Activated T-helper 9 cell treated with anti-CD3 and anti-CD28 coated beads, Interleukin-2, amount 50 U/mL, for 16 hours (primary cell): ENCODE data around the gene LMAN2L.

ENCODE experiments used
- DNase-seq: peaks from one replicate; pipeline ENCODE4 v3.0.0-alpha.2; 2020; ENCODE audit warnings: low read depth

The LMAN2L gene, protein sequence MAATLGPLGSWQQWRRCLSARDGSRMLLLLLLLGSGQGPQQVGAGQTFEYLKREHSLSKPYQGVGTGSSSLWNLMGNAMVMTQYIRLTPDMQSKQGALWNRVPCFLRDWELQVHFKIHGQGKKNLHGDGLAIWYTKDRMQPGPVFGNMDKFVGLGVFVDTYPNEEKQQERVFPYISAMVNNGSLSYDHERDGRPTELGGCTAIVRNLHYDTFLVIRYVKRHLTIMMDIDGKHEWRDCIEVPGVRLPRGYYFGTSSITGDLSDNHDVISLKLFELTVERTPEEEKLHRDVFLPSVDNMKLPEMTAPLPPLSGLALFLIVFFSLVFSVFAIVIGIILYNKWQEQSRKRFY

DNA sequence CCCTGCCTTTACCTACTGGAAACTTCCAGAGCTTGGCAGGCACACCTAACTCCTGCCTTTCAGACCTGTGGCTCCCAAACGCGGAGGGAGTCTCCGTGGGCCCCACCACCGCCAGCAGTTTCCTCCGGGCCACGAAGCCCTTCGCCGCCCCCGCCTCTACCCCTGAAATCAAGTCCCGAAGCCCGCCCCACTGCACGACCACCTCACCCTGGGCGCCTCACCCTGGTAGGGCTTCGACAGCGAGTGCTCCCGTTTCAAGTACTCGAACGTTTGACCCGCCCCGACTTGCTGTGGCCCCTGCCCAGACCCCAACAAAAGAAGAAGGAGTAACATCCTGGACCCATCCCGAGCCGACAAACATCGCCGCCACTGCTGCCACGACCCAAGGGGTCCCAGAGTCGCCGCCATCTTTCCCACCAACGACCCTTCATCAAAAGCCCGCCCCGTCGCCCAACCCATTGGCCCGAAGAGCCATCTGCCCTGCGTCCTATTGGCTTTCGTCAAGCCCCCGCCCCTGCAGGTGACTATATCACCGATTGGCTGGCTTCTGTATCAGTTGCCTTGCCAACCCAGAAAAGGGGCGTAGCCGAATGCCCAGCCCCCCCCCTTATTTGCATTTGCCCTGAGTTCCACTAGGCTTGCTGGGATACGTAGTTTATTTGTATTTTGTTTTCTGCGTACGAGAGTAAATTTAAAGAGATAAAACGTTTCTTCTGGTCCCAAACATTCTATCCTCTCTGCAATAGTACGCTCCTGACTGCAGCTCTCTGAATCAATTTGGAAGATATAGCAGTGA is at the start of gene LMAN2L:
TSS of gene LMAN2L (minus strand) at position 432 of the 796 bp plus-strand sequence. CDS start at position 408, 24 bp downstream.
- peak; percentile 91 for DNase-seq

DNA sequence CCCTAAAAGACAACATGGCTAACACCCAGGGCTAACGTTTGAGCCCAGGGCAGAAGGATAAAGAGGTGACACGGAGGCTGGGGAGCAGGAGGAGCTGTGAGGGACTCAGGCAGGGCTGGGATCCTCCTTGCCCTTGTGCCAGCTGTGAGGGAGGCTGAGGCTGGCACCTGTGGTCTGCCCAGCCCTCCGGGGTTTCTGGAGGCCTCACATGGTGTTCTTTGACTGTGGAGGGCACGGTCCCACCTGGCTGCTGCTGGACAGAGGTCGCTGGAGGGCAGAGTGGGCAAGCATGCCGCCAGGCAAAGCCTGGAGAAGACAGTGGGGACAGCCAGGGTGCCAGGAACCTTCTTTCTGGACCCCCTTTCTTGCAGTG is 49.4 kb upstream of the LMAN2L start:
- no peak for DNase-seq

DNA sequence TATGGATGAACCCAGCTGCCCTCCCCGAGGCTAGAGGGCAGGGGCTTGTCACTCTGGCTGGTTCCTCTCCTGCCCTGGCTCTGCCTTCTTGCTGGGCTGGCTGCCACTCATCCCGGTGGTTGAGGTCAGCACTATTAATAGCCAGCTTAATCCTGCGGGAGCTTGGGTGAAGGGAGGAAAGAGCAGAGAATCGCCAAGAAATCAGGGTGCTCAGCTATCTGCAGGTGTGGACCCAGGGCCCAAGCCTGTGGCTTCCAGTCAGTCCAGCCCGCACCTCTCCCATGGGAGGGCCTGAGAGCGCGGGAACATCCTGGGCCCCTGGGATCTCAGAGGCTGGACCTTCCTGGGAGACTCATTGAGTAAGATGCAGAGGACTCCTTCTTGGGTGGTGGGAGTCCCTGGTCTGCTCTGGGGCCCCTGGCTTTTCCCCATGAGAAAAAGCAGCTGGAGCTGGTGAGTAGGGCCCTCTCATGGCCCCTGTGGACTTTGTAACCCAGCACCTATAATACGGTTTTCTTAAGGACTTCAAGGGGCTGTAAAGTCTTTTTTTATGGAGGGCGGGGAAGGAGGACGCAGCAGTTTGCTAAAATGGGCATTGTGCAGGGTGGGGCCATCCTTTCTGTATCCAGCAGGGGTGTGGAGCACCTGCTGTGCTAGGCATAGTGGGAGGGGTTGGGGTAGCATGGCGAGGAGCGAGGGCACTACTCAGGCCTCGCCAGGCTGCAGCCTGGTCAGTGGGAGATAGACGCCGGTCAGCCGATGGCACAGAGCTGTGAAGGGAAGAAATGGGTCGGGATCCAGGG is 48.8 kb upstream of the LMAN2L start:
- no peak for DNase-seq

DNA sequence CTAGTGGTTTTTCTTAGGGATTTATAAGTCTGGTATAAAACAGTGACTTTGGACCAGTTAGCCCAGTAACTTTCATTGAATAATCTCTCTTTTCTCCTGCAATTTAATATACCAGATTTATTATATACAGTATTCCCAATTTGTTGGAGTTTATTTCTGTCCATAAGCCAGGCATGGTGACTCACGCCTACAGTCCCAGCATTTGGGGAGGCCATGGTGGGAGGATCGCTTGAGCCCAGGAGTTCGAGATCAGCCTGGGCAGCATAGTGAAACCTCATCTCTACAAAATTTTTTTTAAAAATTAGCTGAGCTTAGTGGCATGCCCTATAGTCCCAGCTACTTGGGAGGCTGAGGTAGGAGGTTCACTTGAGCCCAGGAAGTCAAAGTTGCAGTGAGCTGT is 47.5 kb upstream of the LMAN2L start:
- no peak for DNase-seq

DNA sequence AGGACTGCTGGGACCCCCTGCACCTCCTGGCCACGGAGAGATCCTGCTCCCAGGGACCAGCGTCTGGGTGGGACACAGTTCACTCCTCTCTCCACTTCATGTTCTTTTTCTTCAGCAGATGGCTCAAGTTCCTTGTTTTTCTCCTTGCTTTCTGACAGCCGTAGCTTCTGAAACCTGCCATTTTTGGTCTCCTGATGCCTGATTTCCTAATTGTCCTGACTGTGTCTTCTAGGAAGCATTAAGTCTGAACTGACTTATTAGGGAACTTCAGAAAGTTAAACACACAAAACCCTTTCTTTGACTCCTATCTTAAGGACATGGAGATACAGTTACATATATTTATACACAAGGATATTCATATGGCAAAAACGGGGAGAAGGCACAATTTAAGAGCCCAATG is 43.5 kb upstream of the LMAN2L start:
- no peak for DNase-seq

DNA sequence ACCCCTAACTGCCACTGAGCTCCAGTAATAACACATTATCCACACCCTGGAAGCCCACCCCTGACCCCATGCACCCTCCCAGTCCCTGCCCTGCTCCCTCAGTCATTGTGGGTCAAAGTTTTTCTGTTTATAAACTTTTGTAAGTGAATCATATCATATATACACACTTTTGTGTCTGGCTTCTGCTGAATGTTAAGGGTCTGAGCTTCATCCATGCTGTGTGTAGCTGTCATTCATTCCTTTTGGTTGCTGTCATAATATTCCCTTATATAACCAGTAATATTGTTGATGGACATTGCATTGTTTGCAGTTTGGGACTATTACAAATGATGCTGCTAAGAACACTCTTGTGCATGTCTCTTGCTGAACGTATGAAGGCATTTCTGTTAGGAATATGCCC is 35.3 kb upstream of the LMAN2L start:
- no peak for DNase-seq

DNA sequence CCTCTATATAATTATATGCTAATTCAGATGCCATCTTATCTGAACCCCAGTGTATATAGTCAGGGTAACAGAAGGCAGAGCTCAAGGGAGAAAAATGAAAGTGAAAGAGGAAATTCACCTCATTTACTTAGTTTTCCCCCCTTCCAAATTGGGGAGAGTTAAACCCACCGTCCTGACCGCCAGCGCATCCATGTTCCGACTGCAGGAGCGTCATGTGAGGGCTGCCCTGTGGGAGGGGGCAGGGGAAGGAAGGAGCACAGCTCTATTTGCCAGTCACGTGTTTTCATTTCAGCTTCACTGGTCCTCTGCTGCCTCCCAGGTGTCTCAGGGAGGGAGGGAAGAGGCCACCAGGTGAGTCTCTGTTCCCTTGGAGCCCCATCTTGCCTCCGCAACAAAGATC is 34.1 kb upstream of the LMAN2L start:
- peak; percentile 16 for DNase-seq

DNA sequence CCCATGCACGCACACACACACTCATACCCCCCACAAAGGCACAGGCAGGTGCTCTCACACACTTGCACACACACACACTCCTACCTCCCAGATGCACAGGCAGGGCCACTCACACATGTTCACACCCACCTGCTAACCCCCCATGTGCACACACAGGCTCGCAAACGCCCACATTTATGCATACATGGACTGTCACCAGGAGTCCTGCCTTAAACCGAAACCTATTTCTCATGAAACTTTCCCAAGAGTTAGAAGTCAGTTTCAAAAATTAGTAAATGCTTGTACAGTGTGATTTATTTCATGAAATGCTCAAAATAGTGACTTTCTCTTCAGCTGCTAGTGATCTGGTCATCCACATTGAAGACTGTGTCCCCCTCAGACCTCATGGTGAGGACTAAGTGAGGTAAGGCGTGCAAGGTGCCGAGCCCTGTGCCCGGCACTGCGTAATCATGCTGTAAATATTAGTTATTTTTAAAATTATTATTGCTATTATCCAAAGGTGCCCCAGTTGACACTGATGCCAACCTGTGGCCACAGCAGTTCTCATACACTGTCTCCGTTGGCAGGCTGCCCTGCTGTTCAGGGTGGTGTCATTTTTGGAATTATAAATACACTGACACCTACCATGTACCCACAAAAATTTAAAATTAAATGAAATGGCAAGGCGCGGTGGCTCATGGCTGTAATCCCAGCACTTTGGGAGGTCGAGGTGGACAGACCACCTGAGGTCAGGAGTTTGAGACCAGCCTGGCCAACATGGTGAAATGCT is 33.2 kb upstream of the LMAN2L start:
- DNase-seq = no peak

DNA sequence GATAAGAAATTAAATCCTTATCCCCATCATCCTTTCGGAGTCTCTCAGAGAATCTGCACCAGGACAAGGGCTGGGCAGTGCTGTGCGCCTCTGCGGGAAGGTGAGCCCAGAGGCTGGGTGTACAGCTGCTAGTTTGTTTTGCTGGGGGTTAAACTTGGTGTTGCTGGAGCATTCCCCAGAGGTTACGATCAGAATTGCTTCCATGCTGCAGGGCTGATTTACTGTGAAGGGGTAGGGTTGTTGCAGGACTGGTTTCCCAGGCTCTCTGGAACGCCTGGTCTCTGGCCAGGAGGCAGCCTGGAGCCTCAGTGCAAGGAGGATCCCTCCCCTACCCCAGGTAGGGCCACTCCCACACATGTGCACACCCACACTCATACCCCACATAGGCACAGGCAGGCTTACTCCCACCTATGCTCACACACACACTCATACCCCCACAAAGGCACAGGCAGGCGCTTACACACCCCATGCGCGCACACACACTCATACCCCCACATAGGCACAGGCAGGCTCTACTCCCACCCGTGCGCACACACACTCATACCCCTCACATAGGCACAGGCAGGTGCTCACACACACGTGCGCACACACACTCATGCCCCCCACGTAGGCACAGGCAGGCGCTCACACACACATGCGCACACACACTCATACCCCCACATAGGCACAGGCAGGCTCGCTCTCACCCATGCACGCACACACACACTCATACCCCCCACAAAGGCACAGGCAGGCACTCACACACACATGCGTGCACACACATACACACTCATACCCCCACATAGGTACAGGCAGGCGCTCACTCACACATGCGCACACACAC is 32.1 kb upstream of the LMAN2L start:
- DNase-seq = no peak

DNA sequence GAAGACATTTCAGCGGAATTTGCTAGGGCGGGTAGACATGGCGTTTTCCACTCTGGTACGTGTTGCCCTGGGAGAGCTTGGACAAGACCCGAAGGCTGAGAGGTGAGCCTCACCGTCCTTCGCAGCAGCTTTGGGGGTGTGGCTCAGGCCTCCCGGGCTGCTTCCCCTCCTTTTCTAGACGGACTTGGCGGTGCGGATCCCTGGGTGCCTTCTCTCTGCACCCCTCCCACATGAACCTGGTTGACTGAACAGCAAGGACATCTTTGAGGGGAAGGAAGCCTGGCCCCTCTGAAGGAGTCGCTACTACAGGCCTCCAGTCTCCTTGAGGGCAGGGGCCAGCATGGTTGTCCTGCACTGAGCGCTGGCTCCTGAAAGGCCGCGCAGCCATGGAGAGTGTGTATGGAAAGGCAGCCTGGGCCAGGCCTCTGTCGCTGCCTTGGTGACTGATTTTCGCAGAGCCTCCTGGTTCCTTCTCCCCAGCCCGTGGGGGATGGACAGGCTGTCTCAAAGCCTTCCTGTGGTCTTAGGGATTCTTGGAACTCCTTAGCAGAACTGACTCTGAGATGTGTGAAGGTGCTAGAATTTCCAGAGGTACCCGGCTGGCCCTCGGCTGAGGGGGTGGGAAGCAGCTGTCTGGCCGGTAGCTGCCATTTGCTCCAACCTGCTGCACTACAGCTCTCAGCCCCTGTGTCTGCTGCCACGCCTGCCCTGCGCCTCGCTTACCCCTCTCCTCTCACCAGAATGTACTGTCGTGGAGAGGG is 30.8 kb upstream of the LMAN2L start:
- DNase-seq = no peak

DNA sequence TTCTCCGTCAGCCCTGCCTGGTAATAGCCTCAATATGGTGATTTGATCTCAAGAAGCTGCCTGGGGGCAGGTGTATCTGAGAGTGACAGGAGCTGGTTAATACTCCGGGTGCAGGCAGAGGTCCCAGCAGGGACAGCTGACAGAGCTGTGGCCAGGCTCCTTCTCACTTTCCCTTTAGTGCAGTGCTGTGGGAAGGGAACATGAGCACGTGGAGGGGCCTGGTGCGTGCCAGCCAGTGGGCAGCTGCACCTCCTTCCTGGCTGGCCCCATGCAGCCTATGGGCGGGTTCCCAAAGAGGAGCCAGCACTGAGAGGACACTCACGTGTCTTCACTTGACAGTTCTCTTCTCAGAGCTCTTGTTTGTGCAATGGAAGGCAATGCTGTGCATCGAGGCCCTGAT is 29.9 kb upstream of the LMAN2L start:
- DNase-seq = no peak

DNA sequence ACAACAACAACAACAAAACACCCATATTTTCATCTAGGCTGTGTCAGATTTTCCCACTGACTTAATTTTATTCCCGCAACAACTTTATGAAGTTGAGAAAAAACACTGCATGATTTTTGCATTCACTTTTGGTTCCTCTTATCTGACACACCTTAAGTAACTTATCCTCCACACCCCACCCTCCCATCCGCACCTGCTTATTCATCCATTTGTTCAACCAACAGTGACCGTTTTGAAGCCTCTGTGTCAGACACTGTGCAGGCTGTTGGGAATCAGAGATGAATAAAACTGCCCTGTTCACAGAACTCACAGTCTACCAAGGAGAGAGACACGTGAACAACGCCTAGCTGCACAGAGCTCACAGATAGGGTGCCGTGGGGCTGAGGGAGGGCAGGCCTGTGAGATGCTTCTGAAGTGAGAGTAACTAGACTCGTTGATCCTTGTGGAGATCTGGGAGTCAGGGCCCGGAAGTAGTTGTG is 28.3 kb upstream of the LMAN2L start:
- DNase-seq = no peak

DNA sequence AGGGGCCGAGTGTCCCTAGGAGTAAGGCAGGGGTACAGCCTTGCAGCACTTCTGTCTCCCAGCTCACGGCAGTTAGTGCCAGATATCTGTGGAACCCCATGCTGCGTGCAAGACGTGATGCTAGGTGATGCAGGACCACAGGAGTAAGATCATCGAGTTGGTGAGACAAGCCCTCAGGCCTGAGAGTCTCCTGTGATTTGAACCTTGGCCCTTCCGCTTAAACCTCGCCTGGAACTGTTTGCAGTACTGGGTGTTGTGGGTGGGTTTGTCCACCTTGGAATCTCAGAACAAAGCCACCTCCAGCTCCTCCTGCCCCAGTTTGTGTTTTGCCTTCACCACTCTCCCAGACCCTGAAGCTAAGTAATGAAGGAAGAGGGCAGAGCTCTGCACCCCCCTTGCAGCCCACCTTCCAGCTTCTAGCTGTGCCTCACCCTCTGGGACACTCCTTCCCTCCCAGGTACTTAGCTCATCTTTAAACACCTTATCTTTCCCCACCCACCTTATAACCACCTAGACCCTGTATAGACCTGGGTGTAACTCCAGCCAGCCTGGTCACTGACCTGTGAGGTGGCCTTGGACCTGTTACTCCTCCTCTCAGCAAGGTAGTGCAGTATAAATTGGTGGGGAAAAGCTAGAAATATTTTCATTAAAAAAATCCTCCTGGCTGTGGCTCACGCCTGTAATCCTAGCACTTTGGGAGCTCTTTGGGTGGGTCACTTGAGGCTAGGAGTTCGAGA is 27.4 kb upstream of the LMAN2L start:
- DNase-seq = no peak

DNA sequence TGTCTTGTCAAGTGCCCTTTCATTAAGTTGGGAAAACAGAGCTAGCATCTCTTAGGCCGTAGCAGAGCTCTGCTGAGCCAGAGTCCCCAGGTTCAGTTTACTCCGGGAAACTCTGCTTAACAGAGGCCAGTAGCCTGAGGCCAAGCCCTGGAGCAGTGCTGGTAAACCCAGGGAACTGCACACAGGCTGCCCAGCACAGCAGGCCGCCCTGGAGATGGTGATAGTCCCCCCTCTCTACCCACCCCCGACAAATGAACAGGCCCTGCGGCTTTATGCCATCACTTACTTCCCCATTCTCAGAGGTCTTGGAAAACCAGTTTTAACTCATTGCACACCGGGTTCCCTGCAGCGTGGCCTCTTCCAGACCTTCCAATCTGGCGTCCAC is 24.4 kb upstream of the LMAN2L start:
- DNase-seq = no peak

DNA sequence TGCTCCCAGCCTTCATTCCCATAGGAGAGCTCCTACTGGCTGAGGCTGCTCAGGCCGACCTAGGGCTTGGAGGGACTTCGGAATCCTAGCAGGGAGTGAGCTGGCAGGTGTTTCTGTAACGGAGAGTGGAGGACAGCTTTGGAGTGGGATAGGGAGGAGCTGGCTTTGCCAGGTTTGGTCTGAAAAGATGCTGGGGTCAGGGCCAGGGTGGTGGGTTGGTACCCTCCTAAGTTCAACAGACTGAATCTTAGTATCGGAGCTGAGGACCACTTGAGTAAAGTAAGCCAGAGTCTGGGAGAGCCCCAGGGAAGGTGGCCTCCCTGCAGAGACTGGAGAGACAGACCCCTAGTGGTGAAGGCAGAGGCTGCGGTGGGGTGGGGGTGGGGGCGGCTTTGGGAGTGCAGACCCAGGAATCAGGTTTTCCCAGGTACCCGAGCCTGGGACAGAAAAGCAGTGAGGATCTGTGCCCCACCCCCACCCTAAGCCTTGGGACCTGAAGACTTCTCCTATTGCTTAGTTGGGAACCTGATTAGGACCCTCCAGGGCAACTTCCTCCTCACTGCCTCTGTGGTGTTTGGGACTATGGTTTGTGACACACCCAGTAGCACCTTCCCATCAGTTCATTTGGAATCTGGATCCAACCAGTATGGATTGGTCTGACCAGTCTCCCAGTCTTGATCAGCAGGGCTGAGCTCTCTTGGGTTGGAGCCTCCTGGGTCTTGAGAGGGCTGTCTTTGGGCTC is 23.8 kb upstream of the LMAN2L start:
- DNase-seq = no peak

DNA sequence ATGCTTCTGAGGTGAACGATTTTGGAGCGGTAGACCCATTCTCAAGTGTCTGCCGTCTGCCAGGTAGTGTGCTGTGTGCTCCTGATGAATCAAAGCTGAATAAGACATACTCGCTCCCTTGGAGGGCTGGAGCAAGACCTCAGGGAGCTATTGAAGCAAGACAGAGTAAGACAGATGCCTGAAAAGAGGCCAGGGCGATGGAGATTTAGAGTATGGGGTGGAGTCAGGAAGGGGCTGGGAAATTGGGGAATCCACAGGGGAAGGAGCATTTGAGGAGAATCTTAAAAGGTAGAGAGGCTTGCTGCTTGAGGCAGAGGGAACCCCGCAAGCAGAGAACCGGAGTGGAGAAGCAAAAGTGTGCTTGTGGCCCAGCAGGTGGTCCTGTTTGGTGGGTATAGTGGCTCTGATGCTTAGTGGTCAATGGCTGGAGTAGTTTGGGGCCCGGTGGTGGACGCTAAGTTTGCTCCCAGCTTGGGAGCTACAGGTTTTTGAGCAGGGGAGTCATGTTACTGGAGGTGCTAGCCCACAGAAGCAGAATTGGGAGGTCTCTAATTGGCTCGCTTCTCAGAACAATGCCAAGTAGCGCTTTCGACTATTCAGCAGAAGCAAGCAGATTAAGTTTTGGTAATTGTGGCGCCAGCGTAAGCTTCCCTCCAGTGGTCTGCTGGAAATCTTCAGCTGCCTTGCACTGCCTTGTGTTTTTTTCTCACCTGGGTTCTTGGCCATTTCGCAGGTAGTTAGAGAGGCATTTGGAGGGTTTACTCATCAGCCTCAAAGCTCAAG is 22.9 kb upstream of the LMAN2L start:
- no peak for DNase-seq

DNA sequence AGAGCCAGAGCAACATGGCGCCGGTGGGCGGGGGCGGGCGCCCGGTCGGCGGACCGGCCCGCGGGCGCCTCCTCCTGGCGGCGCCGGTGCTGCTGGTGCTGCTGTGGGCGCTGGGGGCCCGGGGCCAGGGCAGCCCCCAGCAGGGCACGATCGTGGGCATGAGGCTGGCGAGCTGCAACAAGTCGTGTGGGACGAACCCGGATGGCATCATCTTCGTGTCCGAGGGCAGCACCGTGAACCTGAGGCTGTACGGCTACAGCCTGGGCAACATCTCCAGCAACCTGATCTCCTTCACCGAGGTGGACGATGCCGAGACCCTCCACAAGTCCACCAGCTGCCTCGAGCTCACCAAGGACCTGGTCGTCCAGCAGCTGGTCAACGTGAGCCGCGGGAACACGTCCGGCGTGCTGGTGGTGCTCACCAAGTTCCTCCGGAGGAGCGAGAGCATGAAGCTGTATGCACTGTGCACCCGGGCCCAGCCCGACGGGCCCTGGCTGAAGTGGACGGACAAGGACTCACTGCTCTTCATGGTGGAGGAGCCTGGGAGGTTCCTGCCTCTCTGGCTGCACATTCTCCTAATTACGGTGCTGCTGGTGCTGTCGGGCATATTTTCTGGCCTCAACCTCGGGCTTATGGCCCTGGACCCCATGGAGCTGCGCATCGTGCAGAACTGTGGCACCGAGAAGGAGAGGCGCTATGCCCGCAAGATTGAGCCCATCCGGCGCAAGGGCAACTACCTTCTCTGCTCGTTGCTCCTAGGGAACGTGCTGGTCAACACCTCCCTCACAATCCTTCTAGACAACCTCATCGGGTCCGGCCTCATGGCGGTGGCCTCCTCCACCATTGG is 21.3 kb upstream of the LMAN2L start:
- no peak for DNase-seq
